Skeletal muscle satellite cell (primary cell): ENCODE measurements around the gene CYP2W1.

Experiments used
- H3K27me3 ChIP-seq: 2 replicates; pipeline ENCODE4 v1.7.0; 2013; ENCODE audit warnings: low read length; ENCODE audit not compliant: control insufficient read depth, insufficient read depth
- H3K36me3 ChIP-seq: 2 replicates; pipeline ENCODE4 v1.7.0; 2013; ENCODE audit warnings: mild to moderate bottlenecking, control low read depth, low read length; ENCODE audit not compliant: insufficient read depth
- H3K4me1 ChIP-seq: 2 replicates; pipeline ENCODE4 v1.7.0; 2013; ENCODE audit warnings: low read length; ENCODE audit not compliant: control insufficient read depth, insufficient read depth
- H3K4me2 ChIP-seq: 2 replicates; pipeline ENCODE4 v1.7.0; 2013; ENCODE audit warnings: mild to moderate bottlenecking, low read length
- H3K4me3 ChIP-seq: 2 replicates; pipeline ENCODE4 v1.7.0; 2013; ENCODE audit warnings: low read length
- H3K9ac ChIP-seq: 2 replicates; pipeline ENCODE4 v1.7.0; 2013; ENCODE audit warnings: mild to moderate bottlenecking, low read depth, low read length, moderate library complexity
- H3K9me3 ChIP-seq: replicated peaks from 2 replicates; pipeline ENCODE4 v1.7.0; 2013; ENCODE audit warnings: mild to moderate bottlenecking, control low read depth, low read length

Gene CYP2W1

GRCh38 chr7:1025743-1026581 lies 43.0 kb downstream of the CYP2W1 start:
- peaks cover 29% of the 10 kb centered on the region for H3K36me3 ChIP-seq
- peak overlapping the region; percentile 98 for H3K4me2 ChIP-seq
- no peak overlapping the region for H3K9ac ChIP-seq
- no peaks in the 10 kb centered on the region for H3K9me3 ChIP-seq
- H3K4me1 ChIP-seq, result peaks cover 20% of the 10 kb centered on the region
- H3K27me3 ChIP-seq, result no peaks in the 10 kb centered on the region
- no peak overlapping the region for H3K4me3 ChIP-seq

GRCh38 chr7:1026721-1027161 lies 43.8 kb downstream of the CYP2W1 start:
- Histone ChIP-seq H3K4me3 (peak overlapping the region; percentile 88), H3K4me2 (peak overlapping the region; percentile 98), H3K36me3 (peaks cover 25% of the 10 kb centered on the region), H3K27me3 (no peaks in the 10 kb centered on the region), H3K9me3 (no peaks in the 10 kb centered on the region), H3K9ac (peak overlapping the region; percentile 89), H3K4me1 (peaks cover 20% of the 10 kb centered on the region)

DNA sequence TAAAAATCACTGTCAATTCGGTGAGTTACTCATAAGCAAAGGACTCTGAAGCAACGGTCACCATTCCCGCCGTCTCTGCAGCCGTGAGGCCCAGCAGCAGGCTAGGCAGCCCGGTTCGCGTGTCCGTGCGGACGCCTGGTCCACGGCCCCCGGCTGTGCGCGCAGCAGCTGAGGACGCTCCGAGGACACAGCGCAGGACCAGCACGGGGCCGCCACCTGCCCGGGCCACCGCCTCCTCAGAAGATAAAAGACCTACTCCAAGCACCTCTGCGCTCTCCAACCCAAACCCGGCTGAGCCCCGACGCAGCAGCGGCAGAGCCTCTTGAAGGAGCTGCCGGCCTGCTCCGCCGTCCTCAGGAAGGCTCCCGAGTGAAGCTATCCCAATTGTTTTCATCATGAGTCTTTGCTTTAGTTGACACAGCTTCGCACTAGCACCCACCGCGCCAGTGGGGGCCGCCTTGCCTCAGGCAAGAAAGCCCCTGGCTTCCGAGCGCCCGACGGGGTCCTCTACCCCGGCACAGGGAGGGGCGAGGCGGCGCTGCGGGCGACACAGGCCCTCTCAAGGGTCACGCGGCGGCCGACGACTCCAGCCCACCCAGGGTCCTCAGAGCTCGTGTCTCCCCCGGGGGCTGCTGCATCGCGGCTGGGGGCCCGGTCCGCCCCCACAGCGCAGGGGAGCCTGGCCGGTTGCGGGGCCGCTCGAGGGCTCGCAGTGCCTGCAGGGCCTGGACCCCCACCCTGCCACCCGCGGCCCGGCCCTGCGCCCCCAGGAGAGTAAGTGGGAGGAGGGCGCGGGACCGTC lies 44.5 kb downstream of the CYP2W1 start:
- Histone ChIP-seq H3K9me3 (no peaks in the 10 kb centered on the region), H3K4me1 (peaks cover 20% of the 10 kb centered on the region), H3K9ac (peak overlapping the region; percentile 89), H3K4me2 (peak overlapping the region; percentile 98), H3K27me3 (no peaks in the 10 kb centered on the region), H3K4me3 (peak overlapping the region; percentile 88), H3K36me3 (peaks cover 22% of the 10 kb centered on the region)

- Histone ChIP-seq H3K4me1 (peaks cover 20% of the 10 kb centered on the region), H3K9ac (peak overlapping the region; percentile 89), H3K27me3 (no peaks in the 10 kb centered on the region), H3K4me3 (peak overlapping the region; percentile 88), H3K4me2 (peak overlapping the region; percentile 98), H3K36me3 (peaks cover 22% of the 10 kb centered on the region), H3K9me3 (no peaks in the 10 kb centered on the region)
Measured at GRCh38 chr7:1028044-1028770, 45.2 kb downstream of the CYP2W1 start.

DNA sequence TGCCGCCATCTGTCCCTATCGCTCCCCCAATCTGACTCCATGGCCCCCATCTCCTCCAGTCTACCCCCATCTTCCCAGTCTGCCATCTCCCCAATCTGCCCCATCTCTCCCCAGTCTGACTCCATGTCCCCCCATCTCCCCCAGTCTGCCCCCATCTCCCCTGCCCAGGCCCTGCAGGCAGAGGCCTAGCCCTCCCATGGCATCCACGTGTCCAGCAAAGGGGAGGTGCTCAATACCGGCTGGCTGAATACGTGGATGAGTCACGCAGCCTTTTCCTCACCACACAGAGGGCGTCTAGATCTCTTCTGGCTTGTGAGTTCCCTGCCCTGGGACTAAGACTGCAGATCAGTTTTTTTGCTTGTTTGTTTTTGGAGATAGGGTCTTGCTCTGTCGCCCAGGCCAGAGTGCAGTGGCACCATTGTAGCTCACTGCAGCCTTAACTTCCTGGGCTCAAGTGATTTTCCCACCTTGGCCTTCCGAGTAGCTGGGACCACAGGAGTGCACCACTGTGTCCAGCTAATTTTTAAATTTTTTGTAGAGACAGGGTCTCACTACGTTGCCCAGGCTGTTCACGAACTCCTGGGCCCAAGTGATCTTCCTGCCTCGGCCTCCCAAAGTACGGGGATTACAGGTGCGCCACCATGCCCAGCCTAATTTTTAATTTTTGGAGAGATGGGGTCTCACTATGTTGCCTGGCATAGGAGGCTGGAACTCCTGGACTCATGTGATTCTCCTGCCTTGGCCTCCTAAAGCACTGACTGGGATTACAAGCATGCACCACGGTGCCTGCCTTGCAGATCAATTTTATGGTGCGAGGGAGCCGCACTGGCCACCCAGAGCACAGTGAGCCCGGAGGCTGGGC lies 46.0 kb downstream of the CYP2W1 start:
- Histone ChIP-seq H3K9ac (peak overlapping the region; percentile 89), H3K36me3 (peaks cover 22% of the 10 kb centered on the region), H3K27me3 (no peaks in the 10 kb centered on the region)

GRCh38 chr7:1029637-1030443 lies 46.9 kb downstream of the CYP2W1 start:
- Histone ChIP-seq H3K4me2 (no peak overlapping the region), H3K9me3 (no peaks in the 10 kb centered on the region), H3K4me3 (no peak overlapping the region), H3K4me1 (peaks cover 20% of the 10 kb centered on the region), H3K9ac (no peak overlapping the region), H3K27me3 (no peaks in the 10 kb centered on the region), H3K36me3 (peaks cover 18% of the 10 kb centered on the region)

More for the DNA sequence above, 46.0 kb downstream of the CYP2W1 start:
- Histone ChIP-seq H3K4me1 (peaks cover 20% of the 10 kb centered on the region), H3K4me2 (peak overlapping the region; percentile 98), H3K9me3 (no peaks in the 10 kb centered on the region), H3K4me3 (peak overlapping the region; percentile 88)

GRCh38 chr7:1030444-1031070 lies 47.6 kb downstream of the CYP2W1 start:
- Histone ChIP-seq H3K9me3 (no peaks in the 10 kb centered on the region), H3K4me1 (peaks cover 20% of the 10 kb centered on the region)

DNA sequence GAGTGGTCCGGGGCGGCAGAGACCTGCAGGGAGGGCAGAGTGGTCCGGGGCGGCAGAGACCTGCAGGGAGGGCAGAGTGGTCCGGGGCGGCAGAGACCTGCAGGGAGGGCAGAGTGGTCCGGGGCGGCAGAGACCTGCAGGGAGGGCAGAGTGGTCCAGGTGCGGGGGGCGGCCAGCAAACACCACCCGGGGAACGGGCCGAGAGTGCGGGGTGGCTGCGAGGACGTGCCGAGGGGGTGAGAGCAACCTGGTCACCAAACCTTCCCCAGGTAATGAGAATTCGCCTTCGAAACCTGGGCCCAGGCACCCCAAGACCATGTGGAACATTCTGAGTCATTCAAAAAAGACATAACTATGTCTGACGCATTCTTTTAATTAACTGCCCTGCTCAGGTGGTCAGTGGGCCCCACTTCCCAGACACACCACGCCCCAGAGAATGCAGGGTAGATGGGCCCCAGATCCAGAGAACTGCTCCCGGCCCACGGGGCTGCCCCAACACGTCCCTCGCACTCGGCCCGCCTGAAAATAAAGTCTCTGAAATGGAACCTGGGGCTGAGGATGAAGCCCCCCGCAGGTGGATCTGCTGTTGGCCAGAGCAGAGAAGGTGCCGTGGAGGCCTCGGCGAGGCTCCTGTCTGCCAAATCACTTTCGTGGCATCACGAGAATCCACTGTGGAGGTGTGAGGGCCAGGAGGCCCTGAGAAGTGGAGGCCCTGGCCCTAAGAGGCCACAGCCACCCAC lies 48.9 kb downstream of the CYP2W1 start:
- Histone ChIP-seq H3K27me3 (no peaks in the 10 kb centered on the region), H3K9me3 (no peaks in the 10 kb centered on the region), H3K4me1 (peaks cover 15% of the 10 kb centered on the region), H3K9ac (no peak overlapping the region), H3K4me2 (no peak overlapping the region), H3K4me3 (no peak overlapping the region), H3K36me3 (no peaks in the 10 kb centered on the region)

More at GRCh38 chr7:1030444-1031070, 47.6 kb downstream of the CYP2W1 start:
- Histone ChIP-seq H3K36me3 (peaks cover 11% of the 10 kb centered on the region), H3K27me3 (no peaks in the 10 kb centered on the region), H3K9ac (no peak overlapping the region), H3K4me3 (no peak overlapping the region), H3K4me2 (no peak overlapping the region)

DNA sequence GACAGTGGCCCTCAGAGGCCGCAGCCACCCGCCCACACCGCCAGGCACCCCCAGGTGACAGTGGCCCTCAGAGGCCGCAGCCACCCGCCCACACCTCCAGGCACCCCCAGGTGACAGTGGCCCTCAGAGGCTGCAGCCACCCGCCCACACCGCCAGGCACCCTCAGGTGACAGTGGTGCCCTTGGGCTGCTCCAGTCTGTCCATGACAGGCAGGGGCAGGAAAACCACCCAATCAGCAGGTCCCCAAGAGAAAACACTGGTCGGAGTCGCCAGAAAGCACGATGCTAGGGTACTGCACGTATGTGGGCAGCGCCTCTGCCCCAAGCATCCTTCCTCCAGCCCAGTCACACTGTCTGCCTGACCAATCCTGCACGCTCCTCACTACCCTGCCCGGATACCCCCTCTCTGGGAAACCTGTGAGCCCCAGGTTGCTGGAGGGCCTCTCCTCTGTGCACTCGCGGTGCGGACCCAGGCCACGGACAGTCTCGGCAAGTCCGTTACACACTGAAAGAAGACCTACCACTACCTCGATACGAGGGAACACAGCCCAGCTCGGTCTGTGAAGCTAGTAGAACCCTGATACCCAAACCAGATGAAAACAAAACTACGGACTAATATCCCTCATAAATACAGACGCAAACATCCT lies 49.7 kb downstream of the CYP2W1 start:
- Histone ChIP-seq H3K4me3 (no peak overlapping the region), H3K36me3 (no peaks in the 10 kb centered on the region), H3K4me1 (peaks cover 7% of the 10 kb centered on the region)

More for the DNA sequence above, 49.7 kb downstream of the CYP2W1 start:
- Histone ChIP-seq H3K9me3 (no peaks in the 10 kb centered on the region), H3K27me3 (no peaks in the 10 kb centered on the region), H3K9ac (no peak overlapping the region), H3K4me2 (no peak overlapping the region)
